Measurements from ENCODE around the gene GFRA1. TPM values are rescaled to one million over a fixed set of nuclear protein-coding genes. Genes with fewer than 3 reads are reported as not detected.

GFRA1 gene
- total and polyA plus RNA-seq, 2 of the 4 experiments (the other 2 are of a cell fraction): 9.1 to 9.3 TPM

DNA sequence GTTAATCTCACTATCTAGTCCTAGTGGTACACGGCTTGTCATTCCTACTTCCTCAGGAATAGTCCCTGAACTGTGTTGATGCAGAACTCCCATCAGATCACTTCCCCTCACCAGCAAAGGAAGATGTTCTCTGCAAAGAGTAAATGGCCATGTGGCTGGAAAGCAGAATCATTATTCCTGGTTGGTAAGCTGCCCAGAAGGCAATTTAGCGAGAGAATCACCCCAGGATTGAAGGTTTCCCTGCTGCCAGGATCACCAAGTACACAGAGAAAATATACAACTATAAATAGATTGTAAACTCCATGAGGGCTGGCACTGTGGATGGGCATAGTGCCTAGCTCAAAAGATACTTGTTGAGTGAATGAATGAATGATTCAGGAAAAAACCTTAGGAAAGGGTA lies 115.0 kb downstream of the GFRA1 start:
- Histone ChIP-seq H2BK15ac (ENCODE audit: low read depth, low read length) (no peak overlapping the region), H4K91ac (ENCODE audit: insufficient read depth, low read depth, low read length) (no peak overlapping the region), H4K5ac (ENCODE audit: low read depth, low read length) (no peak overlapping the region), H3K79me1 (ENCODE audit: low read depth in 1 of 2, low read length in 2 of 2) (no peaks in the 10 kb centered on the region), H3K9ac (ENCODE audit: low read depth, low read length) (no peak overlapping the region), H3K4me1 (ENCODE audit: control insufficient read depth, insufficient read depth, low read length) (no peaks in the 10 kb centered on the region), H3K4me2 (ENCODE audit: low read depth, low read length) (no peak overlapping the region), H3K14ac (replicated peaks; ENCODE audit: low read depth, low read length) (no peak overlapping the region), H3K4ac (ENCODE audit: low read depth, low read length) (no peak overlapping the region), H2BK20ac (ENCODE audit: low read depth, low read length) (no peak overlapping the region), H2BK5ac (ENCODE audit: low read depth, low read length, poor library complexity, severe bottlenecking) (no peak overlapping the region), H3K27me3 (ENCODE audit: control insufficient read depth, insufficient read depth, low read length) (no peaks in the 10 kb centered on the region), H2AK5ac (ENCODE audit: low read depth, low read length) (no peak overlapping the region), H2BK120ac (ENCODE audit: low read depth, low read length) (no peak overlapping the region), H3K56ac (ENCODE audit: extremely low read depth, insufficient read depth, low read length) (no peak overlapping the region), H3K27ac (ENCODE audit: insufficient read depth, low read length) (no peak overlapping the region), H3K9me1 (ENCODE audit: insufficient read depth, low read length) (no peaks in the 10 kb centered on the region), H3K18ac (ENCODE audit: low read depth, low read length) (no peak overlapping the region), H3K36me3 (ENCODE audit: control insufficient read depth, insufficient read depth, low read length) (no peaks in the 10 kb centered on the region), H3K23ac (ENCODE audit: low read depth, low read length) (no peak overlapping the region), H3K4me3 (ENCODE audit: insufficient read depth, low read depth, low read length) (no peak overlapping the region), H3K9me3 (ENCODE audit: control insufficient read depth, insufficient read depth, low read length) (peaks cover 7% of the 10 kb centered on the region), H4K20me1 (ENCODE audit: insufficient read depth, low read length) (no peaks in the 10 kb centered on the region), H4K8ac (ENCODE audit: low read depth in 2 of 2, low read length in 2 of 2) (no peak overlapping the region), H2AFZ (replicated peaks; ENCODE audit: low read length, poor library complexity) (no peak overlapping the region), H2AK9ac (replicated peaks; ENCODE audit: low read depth, low read length, poor library complexity) (no peak overlapping the region)
- ATAC-seq (ENCODE audit: low read depth): no peak
- intact Hi-C loops (cut with micrococcal nuclease): no loop called here
- TF ChIP-seq MXI1 (IDR thresholded peaks at IDR 0.05; ENCODE audit: borderline replicate concordance, low read depth, low read length) (no peak), RAD21 (IDR thresholded peaks at IDR 0.05; ENCODE audit: low read length) (no peak), MAZ (IDR thresholded peaks at IDR 0.05; ENCODE audit: borderline replicate concordance, low read depth, low read length) (no peak), USF2 (IDR thresholded peaks at IDR 0.05; ENCODE audit: low read depth, low read length) (no peak), MAFK (IDR thresholded peaks at IDR 0.05; ENCODE audit: low read depth, low read length) (no peak), FOS (IDR thresholded peaks at IDR 0.05; ENCODE audit: low read depth, low read length) (no peak), CEBPB (IDR thresholded peaks at IDR 0.05; ENCODE audit: low read depth, low read length) (no peak), BHLHE40 (IDR thresholded peaks at IDR 0.05; ENCODE audit: low read depth, low read length) (no peak), NFE2L2 (IDR thresholded peaks at IDR 0.05; ENCODE audit: low read depth, low read length) (no peak), RCOR1 (IDR thresholded peaks at IDR 0.05; ENCODE audit: insufficient replicate concordance, low read length) (no peak)
- TF ChIP-seq, protein P1, sequence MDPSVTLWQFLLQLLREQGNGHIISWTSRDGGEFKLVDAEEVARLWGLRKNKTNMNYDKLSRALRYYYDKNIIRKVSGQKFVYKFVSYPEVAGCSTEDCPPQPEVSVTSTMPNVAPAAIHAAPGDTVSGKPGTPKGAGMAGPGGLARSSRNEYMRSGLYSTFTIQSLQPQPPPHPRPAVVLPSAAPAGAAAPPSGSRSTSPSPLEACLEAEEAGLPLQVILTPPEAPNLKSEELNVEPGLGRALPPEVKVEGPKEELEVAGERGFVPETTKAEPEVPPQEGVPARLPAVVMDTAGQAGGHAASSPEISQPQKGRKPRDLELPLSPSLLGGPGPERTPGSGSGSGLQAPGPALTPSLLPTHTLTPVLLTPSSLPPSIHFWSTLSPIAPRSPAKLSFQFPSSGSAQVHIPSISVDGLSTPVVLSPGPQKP (IDR thresholded peaks at IDR 0.05; ENCODE audit: borderline replicate concordance, low read depth, low read length): no peak
- POLR2A ChIA-PET (ENCODE audit: unreplicated experiment): no interaction called here
- in situ Hi-C loops (cut with MboI; ENCODE audit: low sequenced_read_pairs): no loop called here
- DNase-seq: no peak
- no TSS peak for BruUV-seq (replicated peaks)
- dilution Hi-C loops (cut with HindIII; ENCODE audit: low sequenced_read_pairs, unreplicated experiment): no loop called here
- CTCF ChIA-PET: no interaction called here
- WGBS, 2 experiments (ENCODE audit: extremely low coverage in 2 of 2, insufficient read length in 1 of 2): no CpG with 5 or more reads among the region's 2 CpGs
